Left lung (tissue), 10 donors: ENCODE data around the gene CHSY1. TPM values are rescaled to one million over a fixed set of nuclear protein-coding genes. Genes with fewer than 3 reads are reported as not detected.

Source experiments
- ATAC-seq: fragments of 200-7000 bp; cut with Tn5 transposase; one replicate; pipeline ENCODE4 v1.9.1; 2020; ENCODE audit warnings: moderate library complexity
- DNase-seq, 4 donors: peaks; one replicate each; pipeline ENCODE4 v3.0.0-alpha.2; 2013 to 2020
- H3K27ac ChIP-seq, 2 donors: fragments of 200-600 bp; sonication (generic) in 1 of 2; one replicate each; pipeline versions ENCODE4 v1.5.0 to v1.8.0; 2020 to 2021
- H3K27me3 ChIP-seq, 2 donors: fragments of 200-600 bp; sonication (generic) in 1 of 2; one replicate each; pipeline versions ENCODE4 v1.5.0 to v1.8.0; 2020 to 2021
- H3K36me3 ChIP-seq, 2 donors: fragments of 200-600 bp; sonication (generic) in 1 of 2; one replicate each; pipeline versions ENCODE4 v1.5.0 to v1.8.0; 2020 to 2021
- H3K4me1 ChIP-seq, 2 donors: fragments of 200-600 bp; one replicate each; pipeline ENCODE4 v1.8.0; 2021
- H3K4me3 ChIP-seq, 2 donors: fragments of 200-600 bp; sonication (generic) in 1 of 2; one replicate each; pipeline versions ENCODE4 v1.5.0 to v1.8.0; 2020 to 2021; ENCODE audit warnings: mild to moderate bottlenecking in 1 of 2
- H3K9me3 ChIP-seq, 2 donors: fragments of 200-600 bp; sonication (generic) in 1 of 2; one replicate each; pipeline versions ENCODE4 v1.5.0 to v1.8.0; 2020 to 2021
- intact Hi-C, 2 donors: fragments of 100-400 bp; cut with DNase I; formaldehyde crosslinking; loops; one replicate each; pipeline versions ENCODE4 v1.11.2 to v1.14.2; 2022
- polyA plus RNA-seq, 6 donors: library from polyadenylated mRNA; unstranded; fragments of 120-200 nt; gene quantifications; one replicate each; pipeline ENCODE4 v1.2.1, GENCODE V29; 2013; ENCODE audit not compliant: insufficient read length in 6 of 6
- total RNA-seq, 2 donors: library from RNA; stranded (reverse); fragmentation: NEBNext Ultra II Directional; extraction: Animal tissue kit (Norgen Biotek cat#: 25700); gene quantifications; one replicate each; pipeline ENCODE4 v1.2.1, GENCODE V29; 2021
- TF ChIP-seq, protein P1 (sequence below), 2 donors: fragments of 200-600 bp; sonication (generic) in 1 of 2; IDR thresholded peaks; one replicate each; pipeline versions ENCODE4 v1.5.0 to v1.8.0; 2021; ENCODE audit warnings: antibody characterized with exemption in 2 of 2
- donor health status: DM: no; HTN: yes; CAD: no.
- donor health status: DM: no; HTN: no; CAD: no.

The CHSY1 gene
- total and polyA plus RNA-seq, 8 donors, result 33.3 to 61.5 (median 51.5) TPM

DNA sequence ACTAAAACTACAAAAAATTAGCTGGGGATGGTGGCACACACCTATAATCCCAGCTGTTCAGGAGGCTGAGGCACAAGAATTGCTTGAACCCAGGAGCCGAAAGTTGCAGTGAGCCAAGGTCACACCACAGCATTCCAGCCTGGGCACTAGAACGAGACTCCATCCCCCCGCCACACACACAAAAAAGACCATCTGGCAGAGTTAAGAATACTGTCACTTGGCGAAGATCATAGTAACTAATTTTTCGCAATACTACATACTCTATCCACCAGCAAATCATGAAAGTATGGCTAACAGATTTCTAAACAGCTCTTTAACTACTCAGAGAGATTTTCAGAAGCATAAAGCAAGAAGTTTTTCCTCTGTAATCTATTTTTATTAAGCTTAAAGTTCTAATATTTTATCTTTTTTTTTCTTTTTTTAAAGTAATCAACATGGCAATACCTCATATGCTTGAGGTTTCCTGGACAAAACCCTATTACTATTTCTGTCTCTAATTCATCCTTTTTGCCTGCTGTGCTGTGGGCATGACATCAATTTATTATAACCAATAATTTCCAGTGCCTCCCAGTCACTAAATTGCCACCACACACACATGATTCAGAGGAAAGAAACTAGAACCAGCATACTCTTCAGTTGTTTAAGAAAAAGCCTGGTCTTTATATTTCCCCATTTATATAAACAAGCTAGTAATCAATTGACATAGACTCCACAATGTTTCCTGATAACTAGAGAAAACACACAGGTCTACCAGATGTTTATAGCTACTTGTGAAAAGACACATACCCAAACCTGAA is 46.9 kb downstream of the CHSY1 start:
- H3K4me3 ChIP-seq, result no peak overlapping the region
- TF ChIP-seq, protein P1, sequence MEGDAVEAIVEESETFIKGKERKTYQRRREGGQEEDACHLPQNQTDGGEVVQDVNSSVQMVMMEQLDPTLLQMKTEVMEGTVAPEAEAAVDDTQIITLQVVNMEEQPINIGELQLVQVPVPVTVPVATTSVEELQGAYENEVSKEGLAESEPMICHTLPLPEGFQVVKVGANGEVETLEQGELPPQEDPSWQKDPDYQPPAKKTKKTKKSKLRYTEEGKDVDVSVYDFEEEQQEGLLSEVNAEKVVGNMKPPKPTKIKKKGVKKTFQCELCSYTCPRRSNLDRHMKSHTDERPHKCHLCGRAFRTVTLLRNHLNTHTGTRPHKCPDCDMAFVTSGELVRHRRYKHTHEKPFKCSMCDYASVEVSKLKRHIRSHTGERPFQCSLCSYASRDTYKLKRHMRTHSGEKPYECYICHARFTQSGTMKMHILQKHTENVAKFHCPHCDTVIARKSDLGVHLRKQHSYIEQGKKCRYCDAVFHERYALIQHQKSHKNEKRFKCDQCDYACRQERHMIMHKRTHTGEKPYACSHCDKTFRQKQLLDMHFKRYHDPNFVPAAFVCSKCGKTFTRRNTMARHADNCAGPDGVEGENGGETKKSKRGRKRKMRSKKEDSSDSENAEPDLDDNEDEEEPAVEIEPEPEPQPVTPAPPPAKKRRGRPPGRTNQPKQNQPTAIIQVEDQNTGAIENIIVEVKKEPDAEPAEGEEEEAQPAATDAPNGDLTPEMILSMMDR (IDR thresholded peaks at IDR 0.05), result no peak
- H3K9me3 ChIP-seq, result no peaks in the 10 kb centered on the region
- peak overlapping the region; percentile 79 to 84 for H3K27ac ChIP-seq
- peaks cover 47 to 95% of the 10 kb centered on the region in 2 donors for H3K4me1 ChIP-seq
- no peaks in the 10 kb centered on the region for H3K36me3 ChIP-seq
- H3K27me3 ChIP-seq, result no peaks in the 10 kb centered on the region
- ATAC-seq (no peak), DNase-seq (peak in 1 of 4 donors; percentile 53)
- intact Hi-C loops, result no loop called here

DNA sequence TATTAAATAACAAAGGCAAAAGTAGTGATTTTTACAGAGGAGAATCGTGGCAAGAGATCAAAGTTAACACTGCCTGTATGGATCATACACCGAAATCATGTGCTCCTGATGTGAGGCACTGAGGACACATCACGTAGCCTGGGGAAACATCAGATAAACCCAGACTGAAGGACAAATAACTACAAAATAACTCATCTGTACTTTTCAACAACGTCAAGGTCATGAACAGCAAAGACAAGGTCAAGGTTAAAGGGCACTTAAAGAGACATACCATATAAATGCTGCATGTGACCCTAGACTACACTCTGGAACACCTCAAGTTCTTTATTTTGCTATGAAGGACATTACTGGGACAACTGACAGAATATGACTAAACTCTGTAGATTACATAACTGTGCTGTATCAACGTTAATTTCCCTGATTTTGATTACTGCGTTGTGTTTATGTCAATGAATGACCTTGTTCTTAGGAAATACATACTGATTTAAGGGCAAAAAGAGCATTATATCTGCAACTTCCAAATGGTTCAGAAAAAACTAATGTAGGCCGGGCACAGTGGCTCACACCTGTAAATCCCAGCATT is 48.1 kb downstream of the CHSY1 start:
- H3K27ac ChIP-seq, result peak overlapping the region in 1 of 2 donors; percentile 43
- intact Hi-C loops, result no loop called here
- no peaks in the 10 kb centered on the region for H3K36me3 ChIP-seq
- peaks cover 45 to 95% of the 10 kb centered on the region in 2 donors for H3K4me1 ChIP-seq
- H3K9me3 ChIP-seq, result no peaks in the 10 kb centered on the region
- no peak for ATAC-seq
- DNase-seq, result no peak
- TF ChIP-seq, protein P1 (IDR thresholded peaks at IDR 0.05), result no peak
- H3K27me3 ChIP-seq, result no peaks in the 10 kb centered on the region
- H3K4me3 ChIP-seq, result no peak overlapping the region

GRCh38 chr15:101203029-101203573 is 48.7 kb downstream of the CHSY1 start:
- Histone ChIP-seq H3K4me1 (peaks cover 50 to 95% of the 10 kb centered on the region in 2 donors), H3K4me3 (no peak overlapping the region), H3K36me3 (no peaks in the 10 kb centered on the region), H3K27me3 (no peaks in the 10 kb centered on the region), H3K27ac (peak overlapping the region in 1 of 2 donors; percentile 43), H3K9me3 (no peaks in the 10 kb centered on the region)
- intact Hi-C loops, result no loop called here
- DNase-seq, result no peak
- no peak for ATAC-seq
- TF ChIP-seq, protein P1 (IDR thresholded peaks at IDR 0.05), result no peak

DNA sequence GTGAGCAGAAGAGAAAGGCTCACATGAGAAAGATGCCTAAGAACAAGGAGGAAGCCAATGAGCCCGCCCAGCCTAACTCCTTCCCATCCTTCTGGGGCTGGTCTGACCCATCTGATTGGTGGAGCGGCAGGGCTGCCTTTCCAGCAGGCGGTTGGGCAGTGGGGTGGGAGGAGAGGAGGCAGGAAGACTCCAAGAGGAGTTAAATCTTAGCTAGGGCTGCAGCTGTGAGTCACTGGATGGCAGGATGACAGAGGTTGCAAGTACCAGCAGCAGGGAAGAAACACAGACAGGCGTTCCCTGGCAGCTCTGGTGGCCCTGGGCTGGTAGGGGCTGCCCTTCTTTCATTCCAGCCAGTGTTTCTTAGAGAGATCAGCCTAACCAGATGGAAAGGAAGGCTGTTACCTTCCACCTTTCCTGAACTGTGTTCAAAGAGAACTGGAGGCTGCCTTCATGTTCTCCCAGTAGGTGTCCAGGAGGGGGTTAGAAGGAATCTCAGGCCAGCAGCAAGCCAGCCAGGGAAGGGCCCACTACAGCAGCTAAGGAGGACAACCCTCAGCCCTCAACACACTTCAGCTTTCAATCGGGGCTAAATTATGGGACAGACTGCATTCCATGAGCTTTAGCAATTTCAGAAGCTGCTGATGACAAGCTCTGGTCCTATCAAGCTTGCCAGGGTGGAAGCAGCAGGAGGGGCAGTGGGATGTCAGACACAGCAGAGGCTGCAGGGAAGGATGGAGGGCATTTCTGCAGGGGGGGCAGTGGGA is 50.3 kb downstream of the CHSY1 start:
- ATAC-seq, result peak; percentile 83
- Histone ChIP-seq H3K9me3 (no peaks in the 10 kb centered on the region), H3K27me3 (no peaks in the 10 kb centered on the region), H3K27ac (peak overlapping the region; percentile 60 to 76), H3K36me3 (no peaks in the 10 kb centered on the region), H3K4me1 (peaks cover 50 to 95% of the 10 kb centered on the region in 2 donors), H3K4me3 (no peak overlapping the region)
- intact Hi-C loops, result no loop called here
- peak in 3 of 4 donors; percentile 86 to 89 (median 87) for DNase-seq
- TF ChIP-seq, protein P1 (IDR thresholded peaks at IDR 0.05), result no peak
